HCT116 (cell line): ENCODE measurements around the gene ZNF488.

Experiments
- POLR2AphosphoS5 ChIP-seq: IDR thresholded peaks from 2 replicates; pipeline ENCODE4 v1.6.1; 2011; ENCODE audit warnings: mild to moderate bottlenecking, low read depth, low read length, moderate library complexity
- SP1 ChIP-seq: IDR thresholded peaks from 2 replicates; pipeline ENCODE4 v1.6.1; 2012; ENCODE audit warnings: low read depth
- YY1 ChIP-seq: IDR thresholded peaks from 2 replicates; pipeline ENCODE4 v1.6.1; 2011; ENCODE audit warnings: low read length, low read depth, moderate library complexity, mild to moderate bottlenecking; ENCODE audit not compliant: insufficient replicate concordance; ENCODE audit errors: extremely low read depth
- TF ChIP-seq, protein P1 (sequence below), 3 experiments: fragments of 200-600 bp in 1 of 3; sonication (generic) in 1 of 3; IDR thresholded peaks in 2 of 3; conservative IDR thresholded peaks in 1 of 3; 2 replicates each; pipeline ENCODE4 v1.5.1; 2012 to 2017; ENCODE audit warnings: low read depth in 2 of 3, low read length in 2 of 3, antibody characterized with exemption in 1 of 3, borderline replicate concordance in 1 of 3, control low read depth in 1 of 3, mild to moderate bottlenecking in 1 of 3, mixed read lengths in 1 of 3, mixed run types in 1 of 3, moderate library complexity in 1 of 3; ENCODE audit not compliant: insufficient read depth in 1 of 3

DNA sequence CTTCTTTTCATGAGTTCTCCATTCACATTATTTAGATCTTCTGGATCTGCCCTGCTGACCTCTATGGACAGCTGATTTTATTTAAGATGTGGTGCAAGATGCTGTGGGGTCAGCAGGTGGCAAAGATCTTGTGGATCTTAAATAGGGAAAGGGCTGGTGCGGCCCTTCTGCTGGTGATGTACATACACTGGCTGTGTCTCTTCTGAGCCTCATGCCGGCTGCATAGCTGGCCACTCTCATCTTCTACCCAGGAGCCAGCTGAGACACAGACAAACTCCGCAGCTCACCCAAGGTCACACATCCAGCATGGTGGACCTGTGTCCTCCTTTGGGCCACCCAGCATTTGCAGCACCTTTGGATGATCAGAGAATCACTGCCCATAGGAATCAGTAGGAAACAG lies 26.2 kb downstream of the ZNF488 start:
- TF ChIP-seq, protein P1, sequence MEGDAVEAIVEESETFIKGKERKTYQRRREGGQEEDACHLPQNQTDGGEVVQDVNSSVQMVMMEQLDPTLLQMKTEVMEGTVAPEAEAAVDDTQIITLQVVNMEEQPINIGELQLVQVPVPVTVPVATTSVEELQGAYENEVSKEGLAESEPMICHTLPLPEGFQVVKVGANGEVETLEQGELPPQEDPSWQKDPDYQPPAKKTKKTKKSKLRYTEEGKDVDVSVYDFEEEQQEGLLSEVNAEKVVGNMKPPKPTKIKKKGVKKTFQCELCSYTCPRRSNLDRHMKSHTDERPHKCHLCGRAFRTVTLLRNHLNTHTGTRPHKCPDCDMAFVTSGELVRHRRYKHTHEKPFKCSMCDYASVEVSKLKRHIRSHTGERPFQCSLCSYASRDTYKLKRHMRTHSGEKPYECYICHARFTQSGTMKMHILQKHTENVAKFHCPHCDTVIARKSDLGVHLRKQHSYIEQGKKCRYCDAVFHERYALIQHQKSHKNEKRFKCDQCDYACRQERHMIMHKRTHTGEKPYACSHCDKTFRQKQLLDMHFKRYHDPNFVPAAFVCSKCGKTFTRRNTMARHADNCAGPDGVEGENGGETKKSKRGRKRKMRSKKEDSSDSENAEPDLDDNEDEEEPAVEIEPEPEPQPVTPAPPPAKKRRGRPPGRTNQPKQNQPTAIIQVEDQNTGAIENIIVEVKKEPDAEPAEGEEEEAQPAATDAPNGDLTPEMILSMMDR (IDR thresholded peaks at IDR 0.05 in 2 of 3, conservative IDR thresholded peaks at IDR 0.05 in 1 of 3; ENCODE audit: borderline replicate concordance in 1 of 3, insufficient read depth in 1 of 3, low read depth in 2 of 3, low read length in 2 of 3) = no peak
- TF ChIP-seq SP1 (no peak), YY1 (no peak), POLR2AphosphoS5 (no peak)
